Ascending aorta (tissue), 2 donors: ENCODE data around the gene PTX3. TPM values are rescaled to one million over a fixed set of nuclear protein-coding genes. Genes with fewer than 3 reads are reported as not detected.

Source experiments
- DNase-seq, 2 donors: peaks; one replicate each; pipeline ENCODE4 v3.0.0-alpha.2; 2019; ENCODE audit warnings: low spot score in 2 of 2
- H3K27ac ChIP-seq, 2 donors: fragments of 200-600 bp; sonication (generic); one replicate each; pipeline ENCODE4 v1.5.1; 2016 to 2017; ENCODE audit warnings: mild to moderate bottlenecking in 1 of 2
- H3K27me3 ChIP-seq: fragments of 200-600 bp; sonication (generic); one replicate; pipeline ENCODE4 v1.5.1; 2017
- H3K36me3 ChIP-seq, 2 donors: fragments of 200-600 bp; sonication (generic); one replicate each; pipeline ENCODE4 v1.5.1; 2016
- H3K4me1 ChIP-seq, 2 donors: fragments of 200-600 bp; sonication (generic); one replicate each; pipeline ENCODE4 v1.5.1; 2016 to 2017; ENCODE audit warnings: mild to moderate bottlenecking in 1 of 2
- H3K4me3 ChIP-seq, 2 donors: fragments of 200-600 bp; sonication (generic); one replicate each; pipeline ENCODE4 v1.5.1; 2016 to 2017; ENCODE audit warnings: mild to moderate bottlenecking in 1 of 2
- H3K9me3 ChIP-seq, 2 donors: fragments of 200-600 bp; sonication (generic); one replicate each; pipeline ENCODE4 v1.5.1; 2016
- CTCF ChIP-seq, 3 experiments: fragments of 200-600 bp in 2 of 3; fragments of 450-650 bp in 1 of 3; sonication (generic) in 2 of 3; IDR thresholded peaks; one replicate each; pipeline ENCODE4 v1.5.1; 2016 to 2019; ENCODE audit warnings: antibody characterized with exemption in 3 of 3, mild to moderate bottlenecking in 1 of 3, moderate library complexity in 1 of 3
- intact Hi-C: fragments of 100-400 bp; cut with DNase I; formaldehyde crosslinking; loops from one replicate; pipeline ENCODE4 v1.15.1; 2023
- total RNA-seq: library from RNA; depleted of rRNA; stranded (reverse); fragments of >200 nt; gene quantifications from one replicate; pipeline ENCODE4 v1.1.0, GENCODE V29; 2016

Gene PTX3
- total RNA-seq, 1 donor from 2014 or later = 9.2 TPM

GRCh38 chr3:157393113-157393512 is 43.5 kb upstream of the PTX3 start:
- Histone ChIP-seq H3K27ac (no peak overlapping the region), H3K4me1 (no peaks in the 10 kb centered on the region), H3K36me3 (no peaks in the 10 kb centered on the region), H3K27me3 (no peaks in the 10 kb centered on the region), H3K9me3 (no peaks in the 10 kb centered on the region), H3K4me3 (no peak overlapping the region)
- no peak for TF ChIP-seq CTCF (IDR thresholded peaks at IDR 0.05)
- no peak for DNase-seq
- intact Hi-C loops = no loop called here

GRCh38 chr3:157394411-157394810 is 42.2 kb upstream of the PTX3 start:
- DNase-seq = no peak
- no peaks in the 10 kb centered on the region for H3K36me3 ChIP-seq
- intact Hi-C loops = no loop called here
- H3K27me3 ChIP-seq = no peaks in the 10 kb centered on the region
- TF ChIP-seq CTCF (IDR thresholded peaks at IDR 0.05) = no peak
- H3K9me3 ChIP-seq = no peaks in the 10 kb centered on the region
- H3K4me1 ChIP-seq = no peaks in the 10 kb centered on the region
- H3K27ac ChIP-seq = no peak overlapping the region
- no peak overlapping the region for H3K4me3 ChIP-seq

GRCh38 chr3:157398598-157398997 is 38.1 kb upstream of the PTX3 start:
- Histone ChIP-seq H3K27ac (no peak overlapping the region), H3K36me3 (no peaks in the 10 kb centered on the region), H3K27me3 (no peaks in the 10 kb centered on the region), H3K9me3 (no peaks in the 10 kb centered on the region), H3K4me1 (no peaks in the 10 kb centered on the region), H3K4me3 (no peak overlapping the region)
- intact Hi-C loops = no loop called here
- DNase-seq = no peak
- no peak for TF ChIP-seq CTCF (IDR thresholded peaks at IDR 0.05)

GRCh38 chr3:157404381-157404780 is 32.3 kb upstream of the PTX3 start:
- intact Hi-C loops = no loop called here
- DNase-seq = no peak
- Histone ChIP-seq H3K27ac (no peak overlapping the region), H3K27me3 (no peaks in the 10 kb centered on the region), H3K36me3 (no peaks in the 10 kb centered on the region), H3K9me3 (no peaks in the 10 kb centered on the region), H3K4me3 (no peak overlapping the region), H3K4me1 (no peaks in the 10 kb centered on the region)
- TF ChIP-seq CTCF (IDR thresholded peaks at IDR 0.05) = no peak

- intact Hi-C loops = no loop called here
- Histone ChIP-seq H3K9me3 (no peaks in the 10 kb centered on the region), H3K4me1 (no peaks in the 10 kb centered on the region), H3K4me3 (no peak overlapping the region), H3K36me3 (no peaks in the 10 kb centered on the region), H3K27ac (no peak overlapping the region), H3K27me3 (no peaks in the 10 kb centered on the region)
- TF ChIP-seq CTCF (IDR thresholded peaks at IDR 0.05) = no peak
- no peak for DNase-seq
Observed at GRCh38 chr3:157405457-157405856, 31.2 kb upstream of the PTX3 start.

- Histone ChIP-seq H3K9me3 (no peaks in the 10 kb centered on the region), H3K27ac (no peak overlapping the region), H3K4me1 (no peaks in the 10 kb centered on the region), H3K27me3 (no peaks in the 10 kb centered on the region), H3K4me3 (no peak overlapping the region), H3K36me3 (no peaks in the 10 kb centered on the region)
- no peak for DNase-seq
- intact Hi-C loops = no loop called here
- TF ChIP-seq CTCF (IDR thresholded peaks at IDR 0.05) = no peak
Observed at GRCh38 chr3:157406394-157406793, 30.3 kb upstream of the PTX3 start.
